ENCODE measurements around the gene FGD5.

FGD5 gene

DNA sequence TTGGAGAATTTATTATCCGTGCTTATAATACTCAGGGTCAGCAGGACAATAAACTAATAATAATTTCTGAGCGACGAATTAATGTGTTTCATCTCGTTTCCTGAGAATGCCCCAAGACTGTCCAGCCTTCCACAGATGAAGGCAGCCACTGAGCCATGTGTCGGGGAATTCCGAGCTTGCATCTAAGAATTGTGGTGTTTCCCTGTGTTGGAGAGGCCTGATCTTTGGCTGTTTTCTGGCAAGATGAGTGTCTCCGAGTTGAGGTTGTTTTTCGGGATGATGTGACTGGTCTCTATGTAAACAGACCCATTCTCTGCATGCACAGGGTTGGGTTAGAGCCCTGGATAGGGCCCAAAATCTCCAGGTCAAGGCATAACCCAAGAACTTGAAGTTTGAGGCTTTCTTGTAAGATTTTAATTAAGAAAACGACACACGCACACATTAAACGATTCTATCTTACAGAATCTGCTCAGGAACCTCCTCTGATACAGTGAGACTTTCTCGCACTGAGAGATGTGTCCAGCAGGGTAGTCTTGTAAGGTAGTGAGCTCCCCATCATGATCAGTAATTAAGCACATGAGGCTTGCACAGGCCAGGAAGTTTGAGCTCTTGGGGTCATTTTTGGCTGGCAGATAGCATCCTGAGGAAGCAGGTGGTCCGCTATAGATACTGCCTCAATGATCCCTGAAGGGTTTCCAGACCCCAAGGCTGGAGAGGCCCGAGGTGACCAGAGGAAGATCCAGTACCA, 14.4 kb downstream of the FGD5 start:
- no peak for DNase-seq

DNA sequence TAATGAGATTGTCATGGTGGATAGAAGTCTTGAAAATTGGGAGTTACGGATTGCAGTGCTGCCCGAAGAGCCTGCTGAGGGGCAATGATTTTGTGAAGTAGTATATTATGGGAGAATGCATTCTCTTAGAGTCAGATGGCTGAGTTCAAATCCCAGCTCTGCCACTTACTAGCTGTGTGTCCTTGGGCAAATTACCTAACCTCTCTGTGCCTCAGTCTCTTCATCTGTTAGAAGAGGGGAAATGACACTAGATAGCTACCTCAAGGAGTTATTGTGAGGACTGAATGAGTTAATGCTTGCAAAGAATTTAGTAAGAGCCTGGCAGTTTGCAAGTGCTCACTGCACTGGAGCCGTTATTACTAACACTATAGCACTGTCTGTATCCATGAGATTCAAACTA, 15.4 kb downstream of the FGD5 start:
- no peak for DNase-seq

DNA sequence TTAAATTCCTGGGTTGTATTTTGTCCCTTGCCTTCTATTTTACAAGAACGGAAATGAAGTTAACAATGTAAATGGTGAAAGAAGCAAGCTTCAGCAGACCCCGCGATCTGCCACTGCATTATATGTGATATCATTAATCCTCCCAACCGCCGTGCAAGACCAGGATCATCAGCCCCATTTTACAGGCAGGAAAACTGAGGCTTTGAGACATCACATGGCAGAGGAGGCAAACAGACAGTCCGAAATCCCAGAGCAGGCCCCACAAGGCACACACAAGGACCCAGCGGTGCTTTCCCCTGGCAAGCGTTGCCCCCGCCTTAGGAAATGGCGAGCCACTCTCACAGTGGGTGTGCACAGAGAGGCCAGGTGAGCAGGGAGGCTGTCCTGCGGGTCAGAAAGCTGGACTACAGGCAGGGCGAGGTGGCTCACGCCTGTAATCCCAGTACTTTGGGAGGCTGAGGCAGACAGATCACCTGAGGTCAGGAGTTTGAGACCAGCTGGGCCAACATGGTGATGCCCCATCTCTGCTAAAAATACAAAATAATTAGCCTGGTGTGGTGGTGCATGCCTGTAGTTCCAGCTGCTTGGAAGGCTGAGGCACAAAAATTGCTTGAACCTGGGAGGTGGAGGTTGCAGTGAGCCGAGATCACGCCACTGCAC, 16.2 kb downstream of the FGD5 start:
- DNase-seq, result no peak

DNA sequence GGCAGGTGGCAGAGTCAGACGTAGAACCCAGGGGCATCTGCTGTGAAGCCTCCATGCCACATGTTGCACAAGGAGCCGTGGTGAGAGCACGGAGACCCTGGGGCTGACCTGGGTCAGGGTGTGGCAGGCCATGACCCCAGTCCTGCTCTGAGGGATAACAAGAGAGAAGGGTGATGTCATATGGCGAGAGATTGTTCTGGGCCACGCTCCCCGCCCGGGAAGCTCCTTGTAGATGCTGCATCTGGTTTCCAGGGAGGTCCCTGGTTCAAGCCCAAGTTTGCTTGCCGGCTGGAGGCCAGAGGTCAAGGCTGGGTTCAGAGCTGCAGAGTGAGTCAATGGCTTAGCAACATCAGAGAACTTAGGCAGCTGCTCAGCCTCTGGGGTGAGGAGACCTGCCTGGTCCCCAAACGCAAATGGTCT, 17.3 kb downstream of the FGD5 start:
- DNase-seq, result no peak

DNA sequence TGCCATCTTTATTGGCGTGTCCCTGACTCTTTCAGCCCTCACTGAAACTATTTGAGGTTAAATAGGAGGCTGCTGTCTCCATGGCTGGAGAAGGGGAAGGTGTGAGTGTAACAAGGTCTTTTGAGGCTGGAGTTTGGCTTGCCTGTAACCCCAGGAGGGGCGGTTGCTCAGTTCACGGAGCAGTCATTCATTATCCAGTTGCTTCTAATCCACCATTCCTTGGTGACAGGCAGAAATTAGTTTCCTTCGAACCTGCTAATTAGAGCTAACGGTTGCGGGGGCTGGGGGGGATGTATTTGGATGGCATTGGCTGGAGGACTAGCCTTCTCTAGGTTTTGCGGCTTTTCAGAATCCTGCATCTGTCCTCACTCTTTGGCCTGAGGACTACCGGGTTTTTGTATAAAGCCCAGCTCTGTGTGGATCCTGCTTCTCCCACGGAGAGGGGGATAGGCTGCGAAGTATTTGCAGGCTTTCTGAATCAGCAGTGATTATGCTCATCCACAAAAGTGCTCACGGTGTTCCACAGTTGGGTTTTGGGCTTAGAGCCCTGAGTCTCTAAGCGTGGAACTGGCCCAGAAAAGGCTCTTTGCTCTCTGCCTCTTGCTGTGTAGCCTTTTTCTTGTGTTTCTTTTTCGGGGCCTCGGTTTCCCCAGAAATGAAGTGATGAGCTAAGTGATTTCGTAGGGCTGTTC, 18.6 kb downstream of the FGD5 start:
- no peak for DNase-seq

DNA sequence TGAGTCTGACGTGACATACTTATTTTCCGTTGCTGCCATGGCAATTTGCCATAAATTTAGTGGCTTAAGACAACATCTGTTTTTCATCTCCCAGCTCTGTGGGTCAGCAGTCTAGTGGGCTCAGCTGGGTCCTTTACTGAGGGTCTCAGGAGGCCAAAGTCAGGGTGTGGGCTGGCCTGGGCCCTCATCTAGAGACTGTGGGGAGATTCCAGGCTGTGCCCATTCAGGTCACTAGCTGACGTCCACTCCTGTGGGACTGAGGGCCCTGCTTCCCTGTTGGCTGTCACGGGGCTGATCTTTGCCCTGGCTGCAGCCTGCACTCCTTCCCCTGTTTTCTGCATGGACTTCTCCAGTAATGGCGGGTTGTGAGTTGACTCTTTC, 19.1 kb downstream of the FGD5 start:
- no peak for DNase-seq

DNA sequence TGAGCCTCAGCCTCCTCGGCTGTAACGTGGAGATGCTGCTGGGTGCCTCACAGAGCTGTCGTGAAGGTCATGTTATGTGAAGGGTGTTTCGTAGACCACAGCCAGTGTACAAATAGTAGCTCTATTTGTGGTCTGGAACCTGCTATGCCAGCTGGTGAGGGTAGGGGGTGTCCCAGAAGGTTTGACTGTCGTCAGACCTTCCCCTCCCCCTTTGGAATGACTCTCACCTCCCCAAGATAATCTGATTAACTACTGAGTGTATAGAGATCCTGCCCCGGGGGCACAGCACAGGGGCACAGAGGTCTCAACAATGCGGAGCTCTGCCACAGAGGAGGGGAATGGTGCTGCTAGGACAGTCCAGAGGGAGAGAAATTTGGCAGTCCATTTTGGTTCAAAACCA, 20.5 kb downstream of the FGD5 start:
- no peak for DNase-seq

DNA sequence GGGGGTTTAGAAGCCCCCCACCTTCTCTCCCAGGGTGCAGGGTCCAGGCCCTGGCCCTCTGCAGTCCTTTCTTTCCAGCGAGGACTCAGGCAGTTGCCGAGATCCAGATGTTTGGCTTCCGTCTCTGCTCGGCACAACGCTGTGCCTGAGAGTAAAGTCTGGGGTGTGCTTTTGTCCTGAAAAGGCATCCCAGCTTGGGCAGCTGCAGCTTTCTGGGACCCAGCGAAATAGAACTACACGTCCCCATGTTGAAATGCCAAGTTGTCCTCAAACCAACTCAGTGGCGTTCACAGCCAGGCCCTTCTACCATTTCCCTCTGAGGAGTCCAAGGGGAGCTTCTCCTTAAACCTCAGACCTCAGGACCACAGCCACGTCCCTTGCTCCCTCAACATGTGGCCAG, 23.1 kb downstream of the FGD5 start:
- DNase-seq, result no peak

DNA sequence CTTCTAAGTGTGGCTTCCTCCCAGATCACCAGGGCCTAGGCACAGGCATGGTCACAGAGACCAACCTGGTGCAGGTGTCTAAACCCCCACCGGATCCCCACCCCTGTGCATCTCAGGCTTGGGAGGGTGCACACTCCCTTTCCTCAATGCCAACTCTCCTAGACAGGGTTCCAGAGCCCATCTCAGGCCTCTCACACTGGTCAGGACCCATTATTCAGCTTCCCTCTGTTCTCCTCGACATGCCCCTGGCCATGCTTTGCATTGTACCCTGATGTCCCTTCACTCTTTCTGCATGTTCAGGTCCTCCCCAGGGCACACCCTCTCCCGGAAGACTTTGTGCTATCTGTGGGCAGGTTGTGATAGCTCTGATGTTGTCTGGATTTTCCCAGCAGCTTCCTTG, 23.5 kb downstream of the FGD5 start:
- DNase-seq, result no peak

DNA sequence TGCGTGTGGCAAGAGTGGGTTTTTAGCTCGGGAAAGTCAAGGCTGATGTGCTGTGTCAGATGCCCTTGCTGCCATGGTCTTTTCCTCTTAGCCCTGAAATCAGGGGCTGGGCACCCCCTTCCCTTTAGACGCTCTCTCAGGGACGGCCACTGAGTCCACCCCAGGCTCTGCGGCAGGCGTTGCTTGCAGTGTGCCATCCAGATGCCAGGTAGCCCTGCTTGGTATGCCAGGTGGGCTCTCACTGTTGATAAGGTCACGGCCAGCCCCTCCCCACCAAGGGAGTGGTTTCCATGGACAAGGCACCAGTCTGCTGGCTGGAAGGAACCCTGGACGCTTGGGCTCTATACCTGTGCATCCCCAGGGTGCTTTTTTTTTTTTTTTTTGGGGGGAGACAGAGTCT, 24.6 kb downstream of the FGD5 start:
- DNase-seq, result no peak

DNA sequence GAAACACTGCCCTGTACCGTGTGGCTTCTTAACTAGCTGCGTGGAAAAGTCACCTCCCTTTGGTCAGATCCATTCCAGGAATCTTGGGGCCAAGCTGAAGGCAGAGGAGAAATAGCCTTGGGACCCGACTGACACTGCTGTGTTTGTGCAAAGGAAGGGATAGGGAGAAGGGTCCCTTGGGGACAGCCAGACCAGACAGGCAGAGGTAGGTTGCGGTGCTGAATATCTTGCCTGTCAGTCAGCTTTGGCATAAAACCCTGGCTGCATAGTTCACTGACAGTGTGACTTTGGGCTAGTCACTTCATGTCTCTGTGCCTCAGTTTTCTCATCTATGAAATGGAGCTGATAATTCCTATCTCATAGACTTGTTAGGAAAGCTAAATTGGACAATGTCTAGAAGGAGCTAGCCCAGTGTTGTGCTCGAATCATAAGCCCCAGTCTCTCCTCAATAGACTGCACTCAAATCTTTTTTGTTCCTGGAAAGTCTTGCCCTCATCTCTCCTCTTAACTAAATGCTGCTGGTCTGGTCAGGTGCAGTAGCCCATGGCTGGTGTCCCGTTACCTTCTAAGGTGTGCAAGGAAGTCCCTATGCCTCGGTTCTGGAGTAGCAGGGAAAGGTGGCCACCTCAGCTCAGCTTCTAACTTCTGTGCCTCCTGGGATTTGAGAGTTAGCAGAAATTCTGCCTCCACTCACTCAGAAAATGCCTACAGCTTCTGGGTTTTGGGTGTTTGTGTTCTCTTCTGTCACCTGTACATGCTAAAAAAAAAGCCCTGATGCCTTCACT, 25.8 kb downstream of the FGD5 start:
- DNase-seq, result no peak

DNA sequence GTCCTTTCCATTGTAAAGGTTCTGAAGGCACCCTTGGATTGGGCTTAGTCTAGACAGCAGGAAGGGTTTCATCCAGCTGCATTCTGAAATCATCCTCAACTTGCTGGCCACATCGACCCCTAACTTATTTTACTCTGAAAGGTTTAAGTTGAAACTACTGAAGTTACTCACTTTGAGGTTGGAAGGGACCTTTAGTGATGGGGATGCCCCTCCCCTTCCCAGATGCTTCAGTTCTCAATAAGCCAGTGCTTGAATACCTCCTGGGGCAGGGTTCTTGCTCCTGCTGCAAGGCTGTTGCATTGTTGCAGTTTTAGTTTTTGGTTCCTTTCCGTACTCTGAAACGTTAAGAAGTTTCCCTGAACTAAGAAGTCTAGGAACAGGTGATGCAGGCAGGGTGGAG, 26.4 kb downstream of the FGD5 start:
- DNase-seq, result no peak

DNA sequence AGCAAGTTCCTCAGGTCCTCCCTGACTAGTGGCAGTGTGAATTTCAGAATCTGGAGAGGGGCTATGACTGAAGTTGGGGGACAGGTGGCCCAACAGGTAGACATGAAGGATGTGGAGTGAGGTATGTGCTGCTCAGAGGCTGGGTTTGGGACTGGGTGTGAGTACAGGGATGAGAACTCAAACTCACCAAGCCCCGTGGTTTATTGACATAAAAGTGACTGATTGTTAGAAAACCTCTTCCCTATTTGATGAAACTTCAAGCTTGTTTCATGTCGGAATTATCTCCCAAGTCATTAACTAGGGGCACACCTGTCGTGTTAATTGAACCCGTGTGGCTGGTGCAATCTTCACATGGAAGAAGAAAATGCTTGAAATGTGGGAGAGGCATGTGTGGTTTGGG, 27.1 kb downstream of the FGD5 start:
- no peak for DNase-seq

DNA sequence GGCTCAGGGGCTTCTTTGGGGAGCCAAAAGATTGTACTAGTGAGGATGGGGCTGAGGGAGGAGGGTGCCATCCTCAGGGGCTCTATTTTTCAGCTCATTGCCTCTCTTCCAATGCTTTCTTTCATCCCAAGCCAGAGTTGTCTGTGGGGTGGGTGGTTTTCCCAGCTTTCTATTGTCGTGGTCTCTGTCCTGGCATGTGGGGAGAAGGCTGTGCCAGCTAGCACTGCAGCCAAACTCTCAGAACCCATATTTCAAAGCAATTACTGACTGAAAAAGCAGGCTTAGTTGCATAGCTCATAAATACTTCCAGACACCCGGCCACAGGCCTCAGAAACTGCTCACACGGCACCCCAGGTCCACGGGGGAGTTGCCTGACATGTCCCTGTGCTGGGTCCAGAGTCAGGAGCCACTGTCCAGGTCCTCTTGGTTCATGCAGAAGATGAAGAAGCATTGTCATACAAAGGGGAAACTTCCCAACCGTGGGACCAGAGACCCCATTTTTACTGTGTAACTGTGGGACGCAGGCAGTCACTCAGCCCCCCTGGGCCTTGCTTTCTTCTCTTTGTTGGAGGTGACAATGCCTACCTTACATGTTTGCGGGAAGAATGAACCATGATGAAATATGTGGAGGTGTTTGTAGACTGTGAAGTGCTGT, 27.6 kb downstream of the FGD5 start:
- no peak for DNase-seq

DNA sequence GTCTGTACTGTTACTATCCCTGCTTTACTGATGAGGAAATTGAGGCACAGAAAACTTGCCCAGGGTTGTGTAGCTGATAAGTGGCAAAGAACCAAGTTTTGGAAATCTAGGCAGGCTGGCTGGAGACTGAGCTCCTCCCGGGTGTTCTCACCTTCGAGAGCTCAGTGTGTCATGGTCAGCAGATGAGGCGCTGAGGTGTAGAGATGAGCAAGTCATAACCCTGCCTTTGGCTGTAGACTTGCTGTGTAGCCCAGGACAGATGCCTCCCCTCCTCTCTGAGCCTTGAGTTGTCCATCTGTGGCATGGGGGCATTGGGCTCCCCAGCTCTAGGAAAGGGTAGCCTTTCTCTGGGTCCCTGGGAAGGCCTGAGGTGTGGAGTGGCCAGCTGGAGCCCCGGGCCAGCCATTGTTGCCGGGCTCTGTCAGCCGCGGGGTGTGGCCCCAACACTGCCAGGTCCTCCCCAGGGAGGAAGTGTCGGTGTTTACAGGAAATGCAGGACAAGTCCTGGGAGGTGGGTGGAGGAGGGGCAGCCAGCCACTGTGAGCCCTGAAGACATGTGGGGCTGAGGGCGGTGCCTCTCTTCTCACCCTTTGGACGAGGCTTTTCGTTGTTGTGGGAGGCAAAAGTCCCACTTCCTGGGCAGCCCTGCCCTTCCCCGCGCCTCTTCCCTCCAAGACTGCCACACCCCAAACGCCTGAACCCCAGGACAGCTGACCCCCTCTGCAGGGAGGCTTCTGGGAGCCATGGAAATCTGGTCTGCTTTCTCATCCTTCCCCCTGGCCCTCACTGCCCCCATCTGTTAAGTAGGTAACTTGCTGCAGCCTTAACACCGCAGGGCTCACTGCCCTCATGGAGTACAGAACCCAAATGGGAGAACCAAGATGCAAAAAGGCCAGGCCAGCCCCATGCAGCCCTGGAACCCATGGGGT, 29.1 kb downstream of the FGD5 start:
- no peak for DNase-seq

DNA sequence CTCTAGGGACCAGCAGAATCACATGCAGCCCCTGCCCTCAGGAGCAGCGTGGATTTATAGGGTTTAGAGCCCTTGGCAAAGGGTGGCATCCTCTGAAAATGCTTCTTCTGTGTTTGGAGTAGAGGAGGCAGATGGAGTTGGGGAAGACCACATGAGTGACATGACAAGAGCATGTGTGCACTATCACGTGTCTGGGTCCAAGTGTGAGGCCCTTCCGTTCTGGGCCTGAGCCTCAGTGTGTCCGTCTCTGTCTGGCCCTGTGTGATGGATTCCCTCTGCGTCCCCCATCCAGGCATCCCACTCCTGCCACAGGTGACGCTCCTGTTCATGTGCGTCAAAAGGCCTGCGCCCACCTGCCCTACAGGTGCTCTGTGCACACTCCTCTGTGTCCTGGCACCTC, 30.1 kb downstream of the FGD5 start:
- DNase-seq, result no peak

DNA sequence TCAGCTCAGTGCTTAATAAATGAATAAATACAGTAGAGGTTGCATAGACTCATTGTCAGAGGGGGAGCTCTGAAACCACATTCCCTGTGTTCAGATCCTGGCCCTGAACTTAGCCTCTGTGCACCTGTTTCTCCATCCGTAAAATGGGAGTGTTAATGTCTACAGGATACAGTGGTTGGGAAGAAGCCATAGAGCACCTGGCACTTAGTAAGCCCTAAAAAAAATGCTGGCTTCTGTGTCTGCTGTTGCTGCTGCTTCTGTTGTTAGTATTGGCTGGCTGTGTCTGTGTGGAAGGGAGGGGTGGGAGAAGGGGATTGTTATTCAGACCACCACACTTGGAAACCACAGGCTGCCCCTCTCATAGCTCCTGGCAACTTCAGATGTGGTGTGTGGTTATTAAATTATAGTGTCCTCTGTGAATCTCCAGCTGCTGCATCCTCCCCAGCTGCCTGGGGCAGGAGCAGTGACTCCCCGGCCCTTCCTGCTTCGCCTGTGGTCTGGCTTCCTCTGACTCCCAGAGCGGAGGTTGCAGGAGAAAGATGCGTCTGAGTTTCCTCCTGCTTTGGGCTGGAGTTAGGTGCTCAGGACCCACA, 31.0 kb downstream of the FGD5 start:
- DNase-seq, result no peak

DNA sequence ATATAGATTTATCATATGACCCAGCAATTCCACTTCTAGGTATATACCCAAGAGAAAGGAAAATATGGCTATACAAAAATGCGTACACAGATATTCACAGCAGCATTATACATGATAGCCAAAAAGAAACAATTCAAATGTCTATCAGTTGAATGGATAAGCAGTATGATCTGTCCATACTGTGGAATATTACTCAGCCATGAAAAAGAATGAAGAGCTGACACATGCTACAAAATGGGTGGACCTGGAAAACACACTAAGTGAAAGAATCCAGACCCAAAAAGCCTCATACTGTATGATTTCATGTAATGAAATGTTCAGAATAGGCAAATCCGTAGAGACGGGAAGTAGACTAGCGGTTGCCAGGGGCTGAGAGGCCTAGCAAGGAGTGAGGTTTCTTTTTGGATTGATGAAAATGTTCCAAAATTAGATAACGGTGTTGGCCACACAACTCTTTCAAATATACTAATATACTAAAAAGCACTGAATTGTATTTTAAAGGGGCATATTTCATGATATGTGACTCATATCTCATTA, 33.4 kb downstream of the FGD5 start:
- DNase-seq, result no peak

DNA sequence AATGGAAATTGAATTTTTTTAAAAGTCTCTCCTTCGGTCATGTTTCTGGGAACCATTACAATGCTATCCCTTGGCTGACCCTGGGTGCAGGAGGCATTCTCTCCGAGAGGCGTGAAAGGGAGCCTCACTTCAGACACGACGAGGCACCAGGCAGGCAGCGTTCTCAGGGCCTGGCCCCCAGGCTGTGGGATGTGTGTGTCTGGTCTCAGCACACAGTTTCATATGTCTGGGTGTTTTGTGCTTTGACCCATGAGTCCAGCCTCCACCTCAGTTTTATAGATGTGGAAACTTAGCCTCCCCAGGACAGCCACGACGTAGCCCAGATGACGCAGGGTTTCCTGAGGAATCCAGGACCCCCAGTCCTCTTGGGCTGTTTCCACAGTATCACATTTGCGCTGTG, 34.0 kb downstream of the FGD5 start:
- DNase-seq, result no peak

DNA sequence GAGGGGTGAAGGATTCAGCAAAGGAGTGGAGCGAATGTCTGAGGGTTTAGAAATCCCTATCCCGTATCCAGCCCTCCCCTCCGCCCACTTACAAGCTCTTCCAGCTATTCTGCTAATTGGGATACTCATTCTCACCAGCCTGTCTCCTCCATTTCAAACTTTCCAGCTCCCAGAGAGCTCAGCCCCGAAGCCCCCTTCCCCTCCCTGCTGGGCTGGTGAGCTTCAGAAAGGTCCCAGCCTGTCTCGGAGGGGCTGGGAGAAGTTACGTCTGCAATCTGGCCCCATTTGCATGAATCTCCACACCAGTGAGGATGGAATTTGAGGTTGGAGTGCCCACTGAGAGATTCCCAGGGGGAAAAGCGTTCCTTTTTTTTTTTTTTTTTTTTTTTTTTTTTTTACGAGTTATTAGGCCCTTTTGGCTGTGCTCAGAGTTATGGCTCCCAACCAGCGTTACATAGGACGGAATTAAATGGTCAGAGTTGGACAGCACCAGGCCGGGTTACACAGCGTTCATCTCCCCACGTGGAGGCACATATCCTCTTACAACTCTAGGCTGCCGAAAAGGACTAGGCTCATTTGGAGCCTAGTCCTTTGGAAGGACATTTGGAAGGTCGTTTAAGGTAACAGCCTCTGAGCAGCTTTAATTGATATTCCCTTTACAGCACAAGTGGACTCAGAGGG, 34.6 kb downstream of the FGD5 start:
- DNase-seq, result no peak

DNA sequence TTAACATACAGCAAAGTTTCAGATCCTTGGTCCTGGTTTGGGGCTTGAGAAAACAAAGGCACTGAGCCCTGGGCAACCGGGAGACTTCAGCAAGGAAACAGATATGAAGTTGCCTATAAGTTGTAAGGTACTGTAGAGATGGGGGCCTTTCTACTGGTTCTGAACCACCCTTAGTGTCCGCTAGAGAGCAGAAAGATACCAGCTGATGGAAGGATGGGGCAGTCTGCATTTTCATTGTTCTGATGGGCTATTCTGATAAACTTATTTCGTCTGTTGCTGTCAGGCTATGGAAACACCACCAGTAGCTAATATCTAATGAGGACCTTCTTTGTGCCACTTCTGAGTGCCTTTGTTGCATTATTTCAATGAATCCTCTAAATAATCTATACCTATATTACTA, 38.7 kb downstream of the FGD5 start:
- no peak for DNase-seq

Data from activated naive CD4-positive, alpha-beta T cell treated with Interleukin-2 at 50 U/mL for 16 hours (primary cell).